NCI-H2227 treated with DMSO at 0.1 percent for 48 hours (cell line): ENCODE measurements around the gene CAPNS1.
"Not testable (repeated sequence)": the region's sequence is repeated elsewhere in the genome, so short reads cannot be mapped to it uniquely, and the experiment has no call there.

Source experiments
- DNase-seq: peaks from one replicate; lab custom pipeline; 2025; lab: John Stamatoyannopoulos, UW

The CAPNS1 gene

DNA sequence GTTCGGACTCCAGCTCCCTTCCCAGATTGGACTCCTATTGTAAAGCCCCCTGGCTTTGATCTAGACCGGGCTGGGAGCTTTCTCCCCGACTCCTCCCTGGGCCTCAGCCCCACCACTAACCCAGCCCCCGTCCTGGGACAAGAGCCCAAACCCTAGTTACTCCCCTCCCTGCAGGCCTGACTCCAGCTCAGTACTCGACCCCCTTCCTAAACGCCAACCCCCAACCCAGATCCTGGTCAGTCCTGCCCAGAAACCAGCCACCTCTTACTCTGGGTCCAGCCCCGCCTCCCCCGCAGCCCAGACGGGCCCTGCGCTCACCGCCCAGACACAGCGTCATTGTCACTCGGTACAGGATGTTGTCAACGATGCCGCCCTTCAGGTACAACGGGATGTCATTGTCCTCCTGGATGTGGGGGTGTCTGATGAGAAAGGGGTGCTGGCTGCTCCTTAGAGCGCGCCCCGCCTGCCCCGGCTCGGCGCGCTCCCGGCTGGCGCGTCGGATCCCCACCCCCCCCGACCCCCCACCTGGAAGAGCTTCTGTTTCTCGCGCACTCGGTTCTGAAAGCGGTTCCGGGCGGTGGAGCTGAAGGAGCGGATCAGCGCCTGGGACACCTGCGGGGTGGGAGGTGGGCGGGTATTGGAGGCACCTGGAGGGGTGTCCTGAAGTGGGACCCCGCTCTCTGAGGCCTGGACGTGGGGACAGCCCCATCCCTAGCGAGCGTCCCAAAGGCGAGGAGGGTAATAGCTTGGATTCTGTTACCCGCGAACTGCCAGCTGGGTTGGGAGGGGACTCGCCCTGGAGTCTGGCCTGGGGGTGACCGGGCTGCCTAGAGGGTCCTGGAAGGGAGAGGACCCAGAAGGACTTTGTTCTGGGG is 11.5 kb downstream of the CAPNS1 start:
- no peak for DNase-seq

- DNase-seq, result no peak
Measured at GRCh38 chr19:36152019-36152351, 12.1 kb downstream of the CAPNS1 start.

- no peak for DNase-seq
Measured at GRCh38 chr19:36152352-36153091, 12.7 kb downstream of the CAPNS1 start, which contains the start of gene COX7A1. TSS of gene COX7A1 (minus strand) at chr19:36152447. CDS start at chr19:36152407, 40 bp downstream.

- no peak for DNase-seq
Measured at GRCh38 chr19:36153126-36153525, 13.3 kb downstream of the CAPNS1 start.

DNA sequence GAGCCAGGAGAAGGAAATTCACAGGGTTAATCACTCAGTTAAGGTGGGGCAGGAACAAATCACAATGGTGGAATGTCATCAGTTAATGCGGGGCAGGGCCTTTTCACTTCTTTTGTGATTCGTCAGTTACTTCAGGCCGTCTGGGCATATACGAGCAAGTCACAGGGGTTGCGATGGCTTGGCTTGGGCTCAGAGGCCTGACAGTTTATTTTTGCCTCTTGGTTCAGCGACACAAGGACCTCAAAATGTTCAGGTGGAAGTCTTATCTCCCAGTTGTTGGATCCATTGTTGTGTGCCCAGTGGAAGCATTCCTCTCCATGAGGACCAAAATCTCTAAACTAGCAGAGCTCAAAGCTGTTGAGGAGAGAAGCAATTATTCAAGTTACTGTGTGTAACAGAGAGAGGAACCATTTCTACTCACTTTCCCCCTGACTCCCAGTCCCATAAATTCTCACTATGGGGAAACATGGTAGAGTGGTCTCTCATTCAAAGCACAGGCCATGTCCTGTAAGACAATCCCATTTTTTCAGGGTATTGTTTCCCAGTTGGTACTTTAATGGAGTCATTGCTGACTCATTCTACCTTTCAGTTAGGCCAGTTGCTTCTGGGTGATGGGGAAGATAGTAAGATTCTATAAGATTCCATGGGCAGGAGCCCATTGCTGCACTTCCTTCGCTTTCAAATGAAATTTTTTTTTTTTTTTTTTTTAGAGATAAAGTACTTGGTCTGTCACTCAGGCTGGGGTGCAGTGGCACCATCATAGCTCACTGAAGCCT is 21.1 kb downstream of the CAPNS1 start:
- no peak for DNase-seq

- no peak for DNase-seq
Measured at GRCh38 chr19:36163813-36164212, 23.9 kb downstream of the CAPNS1 start.

DNA sequence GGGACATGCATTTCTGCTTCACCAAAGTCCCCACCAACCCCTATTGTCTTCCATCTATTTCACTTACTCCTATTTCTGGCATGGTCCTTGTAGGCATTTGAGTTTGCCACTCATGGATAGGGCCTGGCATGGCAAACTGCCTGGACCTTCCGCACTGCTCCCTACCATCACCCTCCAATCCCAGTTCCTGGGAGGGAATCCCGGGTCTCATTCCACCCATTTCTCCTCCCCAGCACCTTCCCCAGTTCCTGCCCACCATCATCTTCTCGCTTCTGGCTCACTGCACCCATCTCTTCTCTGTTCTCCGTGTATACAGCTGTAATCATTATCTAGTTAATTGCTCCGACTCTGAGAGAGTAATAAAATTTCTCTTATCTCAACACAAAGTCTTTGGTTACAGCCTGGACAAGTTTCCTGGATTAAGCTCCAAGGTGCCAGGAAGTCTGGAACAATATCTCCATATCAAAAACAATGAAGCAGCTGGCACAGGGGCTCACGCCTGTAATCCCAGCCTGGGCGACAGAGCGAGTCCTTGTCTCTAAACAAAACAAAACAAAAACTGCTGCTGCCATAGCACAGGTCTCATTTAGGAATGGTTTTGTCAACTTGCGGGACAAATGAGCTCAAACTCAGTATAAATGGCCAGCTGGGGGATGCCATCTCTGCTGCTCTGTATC is 29.4 kb downstream of the CAPNS1 start:
- no peak for DNase-seq

DNA sequence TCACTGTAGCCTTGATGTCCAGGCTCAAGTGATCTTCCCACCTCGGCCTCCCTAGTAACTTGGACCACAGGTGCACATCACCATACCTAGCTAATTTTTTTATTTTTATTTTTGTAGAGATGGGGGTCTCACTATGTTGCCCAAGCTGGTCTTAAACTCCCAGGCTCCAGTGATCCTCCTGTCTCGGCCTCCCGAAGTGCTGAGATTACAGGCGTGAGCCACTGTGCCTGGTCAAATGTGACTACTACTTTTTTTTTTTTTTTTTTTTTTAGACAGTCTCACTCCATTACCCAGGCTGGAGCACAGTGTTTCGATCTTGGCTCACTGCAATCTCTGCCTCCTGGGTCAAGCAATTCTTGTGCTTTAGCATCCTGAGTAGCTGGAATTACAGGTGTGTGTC is 33.0 kb downstream of the CAPNS1 start:
- DNase-seq, result no peak

DNA sequence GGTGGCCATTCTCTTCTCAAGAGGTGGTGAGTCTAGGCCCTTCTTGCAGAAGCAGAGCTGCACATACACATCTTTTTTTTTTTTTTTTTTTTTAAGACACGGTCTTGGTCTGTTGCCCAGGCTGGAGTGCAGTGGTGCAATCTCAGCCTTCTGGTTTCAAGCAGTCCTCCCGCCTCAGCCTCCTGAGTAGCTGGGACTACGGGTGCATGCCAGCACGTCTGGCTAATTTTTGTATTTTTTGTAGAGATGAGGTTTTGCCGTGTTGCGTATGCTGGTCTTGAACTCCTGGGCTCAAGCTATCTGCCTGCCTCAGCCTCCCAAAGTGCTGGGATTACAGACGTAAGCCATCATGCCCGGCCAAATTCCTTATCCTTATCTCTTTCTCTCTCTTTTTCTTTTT is 34.0 kb downstream of the CAPNS1 start:
- not testable (repeated sequence) for DNase-seq

DNA sequence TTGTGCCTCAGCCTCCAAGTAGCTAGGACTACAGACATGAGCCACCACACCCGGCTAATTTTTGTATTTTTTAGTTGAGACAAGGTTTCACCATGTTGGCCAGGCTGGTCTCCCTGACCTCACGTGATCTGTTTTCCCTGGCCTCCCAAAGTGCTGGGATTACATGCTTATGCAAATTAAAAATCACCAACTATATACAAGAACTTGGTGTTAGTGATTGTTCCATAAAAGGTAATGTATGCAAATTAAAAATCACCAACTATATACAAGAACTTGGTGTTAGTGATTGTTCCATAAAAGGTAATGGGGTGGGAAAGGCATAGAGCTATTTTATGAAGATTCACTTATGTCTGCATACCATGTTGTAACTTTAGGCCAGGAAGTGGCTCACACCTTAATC is 39.2 kb downstream of the CAPNS1 start:
- DNase-seq, result not testable (repeated sequence)

DNA sequence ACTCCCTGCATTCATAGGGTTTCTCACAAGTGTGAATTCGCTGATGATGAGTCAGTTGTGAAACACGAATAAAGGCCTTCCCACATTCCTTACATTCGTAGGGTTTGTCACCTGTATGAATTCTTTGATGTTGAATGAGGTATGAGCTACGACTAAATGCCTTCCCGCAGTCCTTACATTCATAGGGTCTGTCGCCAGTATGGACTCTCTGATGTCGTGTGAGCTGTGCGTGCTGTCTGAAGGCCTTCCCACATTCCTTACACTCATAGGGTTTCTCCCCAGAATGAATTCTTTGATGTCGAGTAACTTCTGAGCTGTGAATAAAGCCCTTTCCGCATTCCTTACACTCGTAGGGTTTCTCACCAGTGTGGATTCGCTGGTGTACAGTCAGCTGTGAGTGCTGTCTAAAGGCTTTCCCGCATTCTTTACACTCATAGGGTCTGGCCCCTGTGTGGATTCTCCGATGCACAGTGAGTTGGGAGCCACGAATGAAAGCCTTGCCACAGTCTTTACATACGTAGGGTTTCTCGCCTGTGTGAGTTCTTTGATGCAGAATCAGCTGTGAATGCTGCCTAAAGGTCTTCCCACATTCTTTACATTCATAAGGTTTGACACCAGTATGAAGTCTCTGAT is 42.9 kb downstream of the CAPNS1 start:
- DNase-seq, result no peak

DNA sequence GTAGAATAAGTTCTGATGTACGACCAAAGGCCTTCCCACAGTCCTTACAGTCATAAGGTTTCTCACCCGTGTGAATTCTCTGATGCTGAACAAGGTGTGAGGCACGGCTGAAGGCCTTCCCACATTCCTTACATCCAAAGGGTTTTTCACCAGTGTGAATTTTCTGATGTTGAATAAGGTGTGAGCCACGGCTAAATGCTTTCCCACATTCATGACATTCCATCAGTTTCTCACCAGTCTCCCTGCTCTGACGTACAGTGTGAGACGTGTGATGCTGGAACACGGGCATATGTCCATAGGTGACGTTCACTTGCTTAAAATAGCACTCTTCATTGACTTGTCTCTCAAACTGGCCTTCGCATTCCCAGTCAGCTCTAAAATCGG is 43.4 kb downstream of the CAPNS1 start:
- DNase-seq, result no peak

GRCh38 chr19:36186722-36187121 is 46.9 kb downstream of the CAPNS1 start:
- not testable (repeated sequence) for DNase-seq

DNA sequence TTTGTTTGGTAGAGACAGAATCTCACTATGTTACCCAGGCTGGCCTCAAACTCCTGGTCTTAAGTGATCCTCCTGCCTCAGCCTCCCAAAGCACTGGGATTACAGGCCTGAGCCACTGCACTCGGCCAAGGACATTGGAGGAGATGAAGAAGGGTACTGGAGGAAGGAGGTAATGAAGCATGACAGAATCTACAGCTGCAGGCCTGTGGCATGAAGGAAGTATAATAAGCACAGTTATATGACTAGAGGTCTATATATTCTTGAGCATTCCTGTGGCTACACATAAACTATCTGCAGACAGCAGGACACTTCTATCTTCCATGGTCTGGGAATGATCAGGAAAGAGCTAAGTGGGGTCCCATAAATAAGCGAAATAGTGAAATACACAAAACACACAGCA is 56.4 kb downstream of the CAPNS1 start:
- no peak for DNase-seq

- DNase-seq, result no peak
Measured at GRCh38 chr19:36198119-36198518, 58.3 kb downstream of the CAPNS1 start.
